NOMO-1 treated with DMSO at 0.1 percent for 48 hours (cell line): ENCODE data around the gene TRABD2B.

ENCODE experiments used
- DNase-seq: peaks from one replicate; lab custom pipeline; 2025; ENCODE audit not compliant: unreplicated experiment; lab: John Stamatoyannopoulos, UW

The TRABD2B gene

GRCh38 chr1:47914218-47914938, 82.8 kb downstream of the TRABD2B start:
- DNase-seq = no peak

- DNase-seq = no peak
Measured at GRCh38 chr1:47913225-47913823, 83.9 kb downstream of the TRABD2B start.

- DNase-seq = no peak
Measured at GRCh38 chr1:47912756-47913155, 84.4 kb downstream of the TRABD2B start.

- DNase-seq = no peak
Measured at GRCh38 chr1:47911892-47912291, 85.3 kb downstream of the TRABD2B start.

- no peak for DNase-seq
Measured at GRCh38 chr1:47911424-47911823, 85.8 kb downstream of the TRABD2B start.

GRCh38 chr1:47908258-47908657, 88.9 kb downstream of the TRABD2B start:
- DNase-seq = no peak

- DNase-seq = no peak
Measured at GRCh38 chr1:47907177-47907528, 90.0 kb downstream of the TRABD2B start.

- DNase-seq = no peak
Measured at GRCh38 chr1:47906527-47907176, 90.5 kb downstream of the TRABD2B start.

GRCh38 chr1:47906009-47906432, 91.2 kb downstream of the TRABD2B start:
- no peak for DNase-seq

GRCh38 chr1:47903723-47904122, 93.5 kb downstream of the TRABD2B start:
- no peak for DNase-seq

GRCh38 chr1:47901001-47901575, 96.1 kb downstream of the TRABD2B start:
- DNase-seq = no peak

- no peak for DNase-seq
Measured at GRCh38 chr1:47898133-47898845, 98.9 kb downstream of the TRABD2B start.

- DNase-seq = no peak
Measured at GRCh38 chr1:47895279-47896125, 101.7 kb downstream of the TRABD2B start.

- peak; percentile 31 for DNase-seq
Measured at GRCh38 chr1:47894410-47895278, 102.5 kb downstream of the TRABD2B start.

GRCh38 chr1:47893412-47893811, 103.8 kb downstream of the TRABD2B start:
- DNase-seq = no peak

GRCh38 chr1:47890779-47891178, 106.4 kb downstream of the TRABD2B start:
- DNase-seq = no peak

GRCh38 chr1:47888294-47888629, 108.9 kb downstream of the TRABD2B start:
- DNase-seq = no peak

- DNase-seq = no peak
Measured at GRCh38 chr1:47887475-47888293, 109.5 kb downstream of the TRABD2B start.

GRCh38 chr1:47887060-47887459, 110.1 kb downstream of the TRABD2B start:
- DNase-seq = no peak
